HepG2 (cell line): Measurements from ENCODE around the gene IGFLR1. TPM values are rescaled to one million over a fixed set of nuclear protein-coding genes. Genes with fewer than 3 reads are reported as not detected.

Source experiments
- BRF2 ChIP-seq: sonication (generic); formaldehyde crosslinking; IDR thresholded peaks from 2 replicates; pipeline ENCODE4 v1.8.1; 2022; ENCODE audit warnings: mild to moderate bottlenecking, missing genetic modification reagents
- DNMT3B ChIP-seq: conservative IDR thresholded peaks from 2 replicates; pipeline ENCODE4 v1.6.1; 2016; ENCODE audit warnings: missing biosample characterization, control low read depth
- DPF2 ChIP-seq: sonication (generic); formaldehyde crosslinking; IDR thresholded peaks from 2 replicates; pipeline ENCODE4 v1.4.0; 2020; ENCODE audit warnings: mild to moderate bottlenecking, low read depth, missing genetic modification reagents, borderline replicate concordance
- GFI1 ChIP-seq: sonication (generic); formaldehyde crosslinking; IDR thresholded peaks from 2 replicates; pipeline ENCODE4 v1.5.0; 2020; ENCODE audit warnings: missing genetic modification reagents, mild to moderate bottlenecking, borderline replicate concordance
- HOXA3 ChIP-seq: sonication (generic); formaldehyde crosslinking; IDR thresholded peaks from 2 replicates; pipeline ENCODE4 v1.5.0; 2020; ENCODE audit warnings: missing genetic modification reagents
- ISL2 ChIP-seq: sonication (generic); formaldehyde crosslinking; IDR thresholded peaks from 2 replicates; pipeline ENCODE4 v1.5.0; 2020; ENCODE audit warnings: missing genetic modification reagents
- MBD4 ChIP-seq: IDR thresholded peaks from 2 replicates; pipeline ENCODE4 v1.6.1; 2012; ENCODE audit warnings: low read length, inconsistent platforms, borderline replicate concordance
- PBX3 ChIP-seq: sonication (generic); formaldehyde crosslinking; IDR thresholded peaks from 2 replicates; pipeline ENCODE4 v1.8.1; 2023; ENCODE audit warnings: missing genetic modification reagents, inconsistent platforms, borderline replicate concordance
- POLR2AphosphoS2 ChIP-seq: IDR thresholded peaks from 2 replicates; pipeline ENCODE4 v1.6.1; 2011; ENCODE audit warnings: low read depth, low read length, improper control_type of control experiment
- RBAK ChIP-seq: sonication (generic); formaldehyde crosslinking; IDR thresholded peaks from 2 replicates; pipeline ENCODE4 v1.5.1; 2020; ENCODE audit warnings: mild to moderate bottlenecking, missing genetic modification reagents
- SMAD1 ChIP-seq: sonication (generic); formaldehyde crosslinking; IDR thresholded peaks from 2 replicates; pipeline ENCODE4 v1.4.0; 2020; ENCODE audit warnings: missing genetic modification reagents, low read depth, mild to moderate bottlenecking, borderline replicate concordance
- SRSF4 ChIP-seq: fragments of 200-400 bp; formaldehyde crosslinking; IDR thresholded peaks from one replicate; pipeline ENCODE4 v1.6.1; 2018; ENCODE audit warnings: mild to moderate bottlenecking, low read depth, low read length, moderate library complexity; ENCODE audit not compliant: poor library complexity, severe bottlenecking
- SRSF9 ChIP-seq: fragments of 200-400 bp; formaldehyde crosslinking; IDR thresholded peaks from 2 replicates; pipeline ENCODE4 v1.6.1; 2018; ENCODE audit warnings: borderline replicate concordance, mild to moderate bottlenecking, low read depth, low read length; ENCODE audit not compliant: insufficient read depth, poor library complexity, severe bottlenecking
- STAT5B ChIP-seq: sonication (generic); formaldehyde crosslinking; IDR thresholded peaks from 2 replicates; pipeline ENCODE4 v1.4.0; 2020; ENCODE audit warnings: missing genetic modification reagents
- THAP11 ChIP-seq: IDR thresholded peaks from 2 replicates; pipeline ENCODE4 v1.6.1; 2016; ENCODE audit warnings: missing biosample characterization, missing genetic modification reagents
- ZFX ChIP-seq: sonication (generic); formaldehyde crosslinking; IDR thresholded peaks from 2 replicates; pipeline ENCODE4 v1.4.0; 2020; ENCODE audit warnings: mild to moderate bottlenecking, low read depth, missing genetic modification reagents, moderate library complexity
- ZNF224 ChIP-seq: sonication (generic); formaldehyde crosslinking; IDR thresholded peaks from 2 replicates; pipeline ENCODE4 v1.5.0; 2020; ENCODE audit warnings: mild to moderate bottlenecking, missing genetic modification reagents
- ZNF484 ChIP-seq: sonication (generic); formaldehyde crosslinking; IDR thresholded peaks from 2 replicates; pipeline ENCODE4 v1.5.1; 2020; ENCODE audit warnings: mild to moderate bottlenecking, low read depth, missing genetic modification reagents, borderline replicate concordance
- ZNF713 ChIP-seq: sonication (generic); formaldehyde crosslinking; IDR thresholded peaks from 2 replicates; pipeline ENCODE4 v1.4.0; 2020; ENCODE audit warnings: mild to moderate bottlenecking, missing genetic modification reagents
- ZNF773 ChIP-seq: sonication (generic); formaldehyde crosslinking; IDR thresholded peaks from 2 replicates; pipeline ENCODE4 v1.4.0; 2020; ENCODE audit warnings: missing genetic modification reagents, borderline replicate concordance
- ZNF775 ChIP-seq: sonication (generic); formaldehyde crosslinking; IDR thresholded peaks from 2 replicates; pipeline ENCODE4 v1.4.0; 2020; ENCODE audit warnings: missing genetic modification reagents, mild to moderate bottlenecking, moderate library complexity, borderline replicate concordance
- ZNF878 ChIP-seq: sonication (generic); formaldehyde crosslinking; IDR thresholded peaks from 2 replicates; pipeline ENCODE4 v1.8.1; 2023; ENCODE audit warnings: mild to moderate bottlenecking, missing genetic modification reagents, moderate library complexity
- polyA plus RNA-seq, 8 experiments: library from polyadenylated mRNA; depleted of rRNA in 3 of 8; stranded (reverse) in 7 of 8; unstranded in 1 of 8; fragments of >200 nt; fragmentation: Illumina TruSeq in 4 of 8; extraction: Trizol in 4 of 8; gene quantifications; 2 replicates each; pipeline versions ENCODE4 v1.2.1 to v1.2.3, GENCODE V29; 2011 to 2016; ENCODE audit warnings: low read depth in 4 of 8, missing spikeins in 1 of 8, mixed read lengths in 1 of 8; ENCODE audit not compliant: insufficient read depth in 1 of 8
- total RNA-seq, 5 experiments: library from RNA; depleted of rRNA; stranded (reverse); fragments of >200 nt; fragmentation: Illumina TruSeq; extraction: Trizol; gene quantifications; 2 replicates each; pipeline ENCODE4 v1.2.3, GENCODE V29; 2016; ENCODE audit warnings: low read depth in 1 of 5
- TF ChIP-seq, protein P1 (sequence below): sonication (generic); formaldehyde crosslinking; conservative IDR thresholded peaks from 2 replicates; pipeline ENCODE4 v1.4.0; 2020; ENCODE audit warnings: missing genetic modification reagents
- TF ChIP-seq, protein P2 (sequence below): sonication (generic); formaldehyde crosslinking; IDR thresholded peaks from 2 replicates; pipeline ENCODE4 v1.4.0; 2020; ENCODE audit warnings: low read depth, mild to moderate bottlenecking, missing genetic modification reagents
- TF ChIP-seq, protein P3 (sequence below): sonication (generic); formaldehyde crosslinking; IDR thresholded peaks from 2 replicates; pipeline ENCODE4 v1.8.1; 2023; ENCODE audit warnings: mild to moderate bottlenecking, inconsistent platforms, moderate library complexity, missing genetic modification reagents, borderline replicate concordance

Gene IGFLR1
- total and polyA plus RNA-seq, 2 of the 13 experiments (the other 11 are each of a cell fraction or from before 2014, with no cell fraction given), result 5.4 to 8.9 TPM

GRCh38 chr19:35717665-35718344 lies 24.4 kb downstream of the IGFLR1 start, which contains the start of gene KMT2B (continued):
- TF ChIP-seq ISL2 (CRISPR knock-in tag) (no peak), BRF2 (no peak), HOXA3 (peak; percentile 53; the same call in 1 of the 2 replicates), RBAK (CRISPR knock-in tag) (no peak), SRSF9 (no peak), ZNF484 (CRISPR knock-in tag) (no peak), DNMT3B (no peak), GFI1 (CRISPR knock-in tag) (no peak), SRSF4 (no peak), ZFX (no peak), ZNF878 (no peak), POLR2AphosphoS2 (no peak), MBD4 (no peak), STAT5B (CRISPR knock-in tag) (no peak), DPF2 (CRISPR knock-in tag) (no peak), ZNF775 (CRISPR knock-in tag) (no peak), ZNF773 (CRISPR knock-in tag) (no peak), ZNF713 (CRISPR knock-in tag) (no peak), PBX3 (CRISPR knock-in tag) (no peak), THAP11 (CRISPR knock-in tag) (peak; percentile 95), ZNF224 (CRISPR knock-in tag) (no peak; the same call in 1 of the 2 replicates), SMAD1 (CRISPR knock-in tag) (no peak)
- TF ChIP-seq, protein P1, sequence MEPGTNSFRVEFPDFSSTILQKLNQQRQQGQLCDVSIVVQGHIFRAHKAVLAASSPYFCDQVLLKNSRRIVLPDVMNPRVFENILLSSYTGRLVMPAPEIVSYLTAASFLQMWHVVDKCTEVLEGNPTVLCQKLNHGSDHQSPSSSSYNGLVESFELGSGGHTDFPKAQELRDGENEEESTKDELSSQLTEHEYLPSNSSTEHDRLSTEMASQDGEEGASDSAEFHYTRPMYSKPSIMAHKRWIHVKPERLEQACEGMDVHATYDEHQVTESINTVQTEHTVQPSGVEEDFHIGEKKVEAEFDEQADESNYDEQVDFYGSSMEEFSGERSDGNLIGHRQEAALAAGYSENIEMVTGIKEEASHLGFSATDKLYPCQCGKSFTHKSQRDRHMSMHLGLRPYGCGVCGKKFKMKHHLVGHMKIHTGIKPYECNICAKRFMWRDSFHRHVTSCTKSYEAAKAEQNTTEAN, result no peak
- TF ChIP-seq, protein P2, sequence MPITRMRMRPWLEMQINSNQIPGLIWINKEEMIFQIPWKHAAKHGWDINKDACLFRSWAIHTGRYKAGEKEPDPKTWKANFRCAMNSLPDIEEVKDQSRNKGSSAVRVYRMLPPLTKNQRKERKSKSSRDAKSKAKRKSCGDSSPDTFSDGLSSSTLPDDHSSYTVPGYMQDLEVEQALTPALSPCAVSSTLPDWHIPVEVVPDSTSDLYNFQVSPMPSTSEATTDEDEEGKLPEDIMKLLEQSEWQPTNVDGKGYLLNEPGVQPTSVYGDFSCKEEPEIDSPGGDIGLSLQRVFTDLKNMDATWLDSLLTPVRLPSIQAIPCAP, result no peak
- TF ChIP-seq, protein P3, sequence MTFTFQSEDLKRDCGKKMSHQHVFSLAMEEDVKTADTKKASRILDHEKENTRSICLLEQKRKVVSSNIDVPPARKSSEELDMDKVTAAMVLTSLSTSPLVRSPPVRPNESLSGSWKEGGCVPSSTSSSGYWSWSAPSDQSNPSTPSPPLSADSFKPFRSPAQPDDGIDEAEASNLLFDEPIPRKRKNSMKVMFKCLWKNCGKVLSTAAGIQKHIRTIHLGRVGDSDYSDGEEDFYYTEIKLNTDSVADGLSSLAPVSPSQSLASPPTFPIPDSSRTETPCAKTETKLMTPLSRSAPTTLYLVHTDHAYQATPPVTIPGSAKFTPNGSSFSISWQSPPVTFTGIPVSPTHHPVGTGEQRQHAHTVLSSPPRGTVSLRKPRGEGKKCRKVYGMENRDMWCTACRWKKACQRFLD, result no peak
